Stimulated activated CD4-positive, alpha-beta T cell treated with anti-CD3 and anti-CD28 coated beads, Interleukin-15, amount 100 ng/mL, for 1 hour (primary cell): ENCODE data around the gene POLR2J3.
"Not testable (repeated sequence)": the region's sequence is repeated elsewhere in the genome, so short reads cannot be mapped to it uniquely, and the experiment has no call there.

Experiments used
- DNase-seq, 2 donors: peaks; one replicate each; pipeline ENCODE4 v3.0.0-alpha.2; 2020; ENCODE audit warnings: low read depth in 1 of 2, low spot score in 1 of 2

The POLR2J3 gene

DNA sequence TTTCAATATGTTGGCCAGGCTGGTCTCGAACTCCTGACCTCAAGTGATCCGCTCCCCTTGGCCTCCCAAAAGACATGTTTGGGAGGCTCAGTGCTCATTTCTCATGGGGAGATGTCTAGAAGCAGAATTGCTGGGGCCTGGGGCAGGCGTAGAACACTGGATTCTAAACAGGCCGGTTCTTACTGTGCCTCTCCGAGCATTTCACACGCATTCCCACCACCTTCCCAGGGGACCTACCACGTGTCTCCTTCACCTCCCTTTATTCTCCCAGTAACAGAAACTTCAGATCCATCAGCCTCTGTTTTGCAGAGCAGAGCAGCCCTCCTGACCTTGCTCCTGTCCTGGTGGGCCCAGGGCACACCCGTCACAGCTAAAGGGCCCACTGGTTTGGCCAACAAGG is 45.2 kb downstream of the POLR2J3 start:
- not testable (repeated sequence) for DNase-seq

DNA sequence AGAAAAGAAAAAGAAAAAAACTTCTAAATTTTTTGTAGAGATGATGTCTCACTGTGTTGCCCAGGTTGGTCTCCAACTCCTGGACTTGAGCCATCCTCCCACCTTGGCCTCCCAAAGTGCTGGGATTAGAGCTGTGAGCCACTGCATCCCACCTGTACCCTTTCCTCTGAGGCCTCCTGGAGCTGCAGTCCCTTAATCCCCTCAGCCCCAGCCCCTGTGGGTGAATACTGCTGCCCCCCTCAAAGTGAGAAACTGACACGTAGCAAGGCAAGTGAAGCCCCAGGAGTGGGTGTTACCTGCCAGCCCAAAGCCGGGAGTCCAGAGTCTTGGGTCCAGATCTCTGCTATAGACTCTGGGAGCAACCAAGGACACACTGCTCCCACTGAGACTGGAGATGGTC is 47.6 kb downstream of the POLR2J3 start:
- not testable (repeated sequence) for DNase-seq

DNA sequence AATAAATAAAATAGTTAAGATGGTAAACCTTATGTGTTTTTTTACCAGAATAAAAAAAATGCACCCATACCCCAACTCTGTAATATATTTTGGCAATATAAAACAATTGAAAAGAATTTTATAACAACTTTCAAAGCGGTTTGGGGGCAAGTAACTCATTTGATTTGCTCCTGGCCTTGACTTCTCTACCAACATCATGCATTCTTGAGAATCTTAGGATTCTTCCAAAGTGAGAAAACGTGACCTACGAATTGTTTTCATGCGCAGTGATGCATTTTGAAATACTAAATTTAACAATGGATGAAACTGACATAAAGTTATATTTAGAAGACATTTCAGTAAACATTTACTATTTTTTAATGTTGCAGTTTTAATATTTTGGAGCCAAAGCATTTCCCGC is 51.6 kb downstream of the POLR2J3 start:
- DNase-seq = not testable (repeated sequence)

DNA sequence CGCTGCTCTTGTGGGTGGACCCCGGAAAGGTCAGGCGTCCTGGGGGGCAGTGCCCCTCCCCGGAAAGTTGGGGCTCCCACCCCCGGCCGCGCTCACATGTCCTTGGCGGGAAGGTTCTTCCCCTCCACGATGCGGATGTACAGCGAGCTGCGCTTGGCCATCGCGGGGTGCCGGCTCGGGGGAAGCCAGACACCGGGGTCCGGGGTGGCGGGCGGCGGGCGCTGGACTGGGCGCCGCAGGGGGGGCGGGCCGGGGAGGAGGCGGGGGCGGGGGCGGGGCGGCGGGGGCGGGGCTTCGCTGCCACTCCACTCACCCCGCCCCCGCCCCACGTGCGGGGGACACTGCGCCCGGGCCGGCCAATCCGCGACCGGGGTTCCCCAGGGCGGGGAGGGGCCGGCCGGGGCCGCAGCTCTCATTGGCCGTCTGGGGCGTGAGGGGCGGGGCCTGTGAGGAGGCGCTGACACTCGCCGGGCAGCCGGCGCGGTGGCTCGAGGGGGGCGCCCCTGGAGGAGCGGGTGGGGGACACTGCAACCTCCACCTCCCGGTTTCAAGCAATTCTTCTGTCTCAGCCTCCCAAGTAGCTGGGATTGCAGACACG is 54.7 kb downstream of the POLR2J3 start, which contains the start of gene RASA4B:
Gene RASA4B (minus strand): TSS at position 228 of the 598 bp plus-strand sequence. CDS start 67 bp downstream, at position 161.
- not testable (repeated sequence) for DNase-seq
